OCI-LY7 (cell line): ENCODE results near the gene IFNL3. TPM values are rescaled to one million over a fixed set of nuclear protein-coding genes. Genes with fewer than 3 reads are reported as not detected.
"Not testable (repeated sequence)": the region's sequence is repeated elsewhere in the genome, so short reads cannot be mapped to it uniquely, and the experiment has no call there.

Source experiments
- BruUV-seq: library from RNA; stranded (reverse); fragments of 400-500 nt; replicated peaks from 2 replicates; lab custom pipeline; 2021; lab: Mats Ljungman, UMichigan
- CTCF ChIA-PET: fragments of 300-600 bp; sonication (Branson Sonifier 250); formaldehyde crosslinking; loops from one replicate; lab custom pipeline; 2022; ENCODE audit warnings: antibody characterized with exemption; ENCODE audit not compliant: unreplicated experiment; lab: Charles Lee
- POLR2A ChIA-PET: fragments of 300-600 bp; sonication (Branson Sonifier 250); formaldehyde crosslinking; loops from one replicate; lab custom pipeline; 2022; ENCODE audit warnings: antibody characterized with exemption; lab: Charles Lee
- DNase-seq: peaks from one replicate; pipeline ENCODE4 v3.0.0-alpha.2; 2015; ENCODE audit warnings: low spot score
- H2AFZ ChIP-seq: fragments of 200-600 bp; sonication (generic), shearing (Covaris generic); 2 replicates; pipeline ENCODE4 v1.6.1; 2014; ENCODE audit warnings: mild to moderate bottlenecking, antibody characterized with exemption, low read length, moderate library complexity
- H3K27ac ChIP-seq: fragments of 200-600 bp; sonication (generic); 2 replicates; pipeline ENCODE4 v1.5.1; 2014; ENCODE audit warnings: mixed run types, low read depth, mild to moderate bottlenecking, moderate library complexity, low read length, inconsistent platforms; ENCODE audit not compliant: poor library complexity, severe bottlenecking
- H3K36me3 ChIP-seq: fragments of 200-600 bp; sonication (generic); 2 replicates; pipeline ENCODE4 v1.6.1; 2014; ENCODE audit warnings: mild to moderate bottlenecking, antibody characterized with exemption, low read length, moderate library complexity, mixed read lengths; ENCODE audit not compliant: insufficient read depth
- H3K4me1 ChIP-seq: fragments of 200-600 bp; sonication (generic); 2 replicates; pipeline ENCODE4 v1.5.1; 2014; ENCODE audit warnings: mild to moderate bottlenecking, low read length; ENCODE audit not compliant: insufficient read depth, poor library complexity, severe bottlenecking
- H3K4me2 ChIP-seq: fragments of 200-600 bp; sonication (generic); 2 replicates; pipeline ENCODE4 v1.6.1; 2014; ENCODE audit warnings: mild to moderate bottlenecking, low read length
- H3K4me3 ChIP-seq: fragments of 200-600 bp; sonication (generic); 2 replicates; pipeline ENCODE4 v1.5.1; 2014; ENCODE audit warnings: mild to moderate bottlenecking, low read depth, low read length; ENCODE audit not compliant: poor library complexity, severe bottlenecking
- H3K79me2 ChIP-seq: fragments of 200-600 bp; sonication (generic); 2 replicates; pipeline ENCODE4 v1.6.1; 2016; ENCODE audit warnings: low read depth, mild to moderate bottlenecking, low read length, moderate library complexity, mixed read lengths; ENCODE audit not compliant: insufficient read depth
- H3K9me2 ChIP-seq: fragments of 200-600 bp; sonication (generic); 2 replicates; pipeline ENCODE4 v1.6.1; 2016; ENCODE audit warnings: mild to moderate bottlenecking, low read length, mixed read lengths; ENCODE audit not compliant: insufficient read depth
- H3K9me3 ChIP-seq: fragments of 200-600 bp; sonication (generic); 2 replicates; pipeline ENCODE4 v1.6.1; 2014; ENCODE audit warnings: mild to moderate bottlenecking, mixed run types, low read length, mixed read lengths
- H4K20me1 ChIP-seq: fragments of 200-600 bp; sonication (generic); 2 replicates; pipeline ENCODE4 v1.6.1; 2014; ENCODE audit warnings: mild to moderate bottlenecking, antibody characterized with exemption, low read length, moderate library complexity, mixed read lengths; ENCODE audit not compliant: insufficient read depth
- EZH2phosphoT487 ChIP-seq: fragments of 200-600 bp; sonication (generic); IDR thresholded peaks from 2 replicates; pipeline ENCODE4 v1.6.1; 2018; ENCODE audit warnings: low read depth, borderline replicate concordance, mild to moderate bottlenecking, mixed run types, antibody characterized with exemption, low read length, moderate library complexity, mixed read lengths
- intact Hi-C: fragments of 100-400 bp; cut with micrococcal nuclease; formaldehyde crosslinking; loops from one replicate; pipeline ENCODE4 v1.10.0; 2022; ENCODE audit not compliant: unreplicated experiment
- total RNA-seq, 2 experiments: library from RNA; depleted of rRNA in 1 of 2; stranded (reverse); fragments of >200 nt in 1 of 2; shearing (Covaris generic) in 1 of 2; gene quantifications; 2 replicates each; pipeline ENCODE4 v1.2.3, GENCODE V29; 2014 to 2022
- TF ChIP-seq, protein P1 (sequence below): fragments of 200-600 bp; sonication (generic); conservative IDR thresholded peaks from 2 replicates; pipeline ENCODE4 v1.5.1; 2014; ENCODE audit warnings: mild to moderate bottlenecking, antibody characterized with exemption, low read length, moderate library complexity, mixed read lengths

The IFNL3 gene
- total RNA-seq, 2 experiments from 2014 or later, result not detected

DNA sequence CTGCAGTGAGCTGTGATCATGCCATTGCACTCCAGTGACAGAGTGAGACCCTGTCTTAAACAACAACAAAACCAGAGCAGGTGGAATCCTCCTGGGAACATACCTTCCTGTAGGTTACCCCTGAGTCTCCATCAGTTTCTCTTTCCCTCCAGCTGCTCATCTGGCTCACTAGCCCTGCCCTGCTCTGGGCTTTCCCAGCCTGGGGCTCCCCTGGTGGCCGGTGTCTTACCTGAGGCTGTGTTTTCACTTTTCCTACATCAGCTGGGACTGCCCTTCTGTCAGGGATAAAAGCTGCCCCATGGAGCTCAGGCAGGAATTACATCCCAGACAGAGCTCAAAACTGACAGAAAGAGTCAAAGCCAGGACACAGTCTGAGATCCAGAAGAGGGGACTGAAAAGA lies 23.3 kb upstream of the IFNL3 start, which contains the start of gene IFNL2:
IFNL2 (plus strand) TSS at position 312 of the 400 bp plus-strand sequence. CDS start 173 bp downstream, outside the sequence.
- H3K9me3 ChIP-seq, H3K36me3 ChIP-seq, H3K4me1 ChIP-seq, H3K4me2 ChIP-seq, BruUV-seq, POLR2A ChIA-PET, H4K20me1 ChIP-seq, H3K79me2 ChIP-seq, DNase-seq, H3K9me2 ChIP-seq, H3K27ac ChIP-seq, H2AFZ ChIP-seq, H3K4me3 ChIP-seq, intact Hi-C loops: not testable (repeated sequence)
- CTCF ChIA-PET, result interaction anchor here (0.5 kb wide), 1 partner anchor 899 kb away, joined by 3 read pairs; no protein-coding TSS in a partner anchor

DNA sequence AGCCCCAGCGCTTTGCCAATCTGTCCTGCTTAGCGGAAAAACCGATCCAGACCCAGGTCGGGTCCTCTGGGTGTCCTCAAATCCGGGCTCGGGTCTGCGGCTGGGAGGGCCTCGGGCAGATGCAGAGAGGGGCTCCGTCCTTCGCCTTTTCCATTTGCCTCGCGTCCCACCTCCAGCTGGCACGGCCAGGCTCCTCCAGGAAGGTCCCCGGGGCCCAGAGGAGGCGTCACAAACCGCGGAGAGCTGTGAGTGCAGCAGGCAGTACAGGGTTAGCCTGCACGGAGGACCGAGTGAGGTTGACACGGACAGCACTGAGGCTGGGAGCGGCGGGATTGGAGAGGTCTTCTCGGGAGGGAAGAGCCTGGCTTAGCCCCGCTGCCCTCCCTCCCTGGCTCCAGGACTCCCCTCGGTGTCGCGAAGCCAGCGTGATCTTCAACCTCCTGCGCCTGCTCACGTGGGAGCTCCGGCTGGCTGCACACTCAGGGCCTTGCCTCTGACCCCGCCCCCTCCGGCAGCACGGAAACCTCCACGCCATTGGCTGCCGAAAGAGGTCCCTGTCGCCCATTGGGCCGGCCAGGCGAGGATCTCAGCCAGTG lies 20.6 kb upstream of the IFNL3 start:
- H3K9me3 ChIP-seq, result no peaks in the 10 kb centered on the region
- BruUV-seq, result no TSS peak
- CTCF ChIA-PET, result no interaction called here
- no peak overlapping the region for H2AFZ ChIP-seq
- TF ChIP-seq, protein P1, sequence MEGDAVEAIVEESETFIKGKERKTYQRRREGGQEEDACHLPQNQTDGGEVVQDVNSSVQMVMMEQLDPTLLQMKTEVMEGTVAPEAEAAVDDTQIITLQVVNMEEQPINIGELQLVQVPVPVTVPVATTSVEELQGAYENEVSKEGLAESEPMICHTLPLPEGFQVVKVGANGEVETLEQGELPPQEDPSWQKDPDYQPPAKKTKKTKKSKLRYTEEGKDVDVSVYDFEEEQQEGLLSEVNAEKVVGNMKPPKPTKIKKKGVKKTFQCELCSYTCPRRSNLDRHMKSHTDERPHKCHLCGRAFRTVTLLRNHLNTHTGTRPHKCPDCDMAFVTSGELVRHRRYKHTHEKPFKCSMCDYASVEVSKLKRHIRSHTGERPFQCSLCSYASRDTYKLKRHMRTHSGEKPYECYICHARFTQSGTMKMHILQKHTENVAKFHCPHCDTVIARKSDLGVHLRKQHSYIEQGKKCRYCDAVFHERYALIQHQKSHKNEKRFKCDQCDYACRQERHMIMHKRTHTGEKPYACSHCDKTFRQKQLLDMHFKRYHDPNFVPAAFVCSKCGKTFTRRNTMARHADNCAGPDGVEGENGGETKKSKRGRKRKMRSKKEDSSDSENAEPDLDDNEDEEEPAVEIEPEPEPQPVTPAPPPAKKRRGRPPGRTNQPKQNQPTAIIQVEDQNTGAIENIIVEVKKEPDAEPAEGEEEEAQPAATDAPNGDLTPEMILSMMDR, result no peak
- TF ChIP-seq EZH2phosphoT487, result no peak
- DNase-seq, result no peak
- no peaks in the 10 kb centered on the region for H4K20me1 ChIP-seq
- intact Hi-C loops, result no loop called here
- H3K4me2 ChIP-seq, result no peak overlapping the region
- H3K36me3 ChIP-seq, result no peaks in the 10 kb centered on the region
- H3K79me2 ChIP-seq, result no peaks in the 10 kb centered on the region
- no peak overlapping the region for H3K4me3 ChIP-seq
- H3K27ac ChIP-seq, result no peak overlapping the region
- POLR2A ChIA-PET, result interaction anchor here (0.6 kb wide), 1 partner anchor 231 kb away, joined by 3 read pairs; no protein-coding TSS in a partner anchor
- H3K9me2 ChIP-seq, result no peaks in the 10 kb centered on the region
- H3K4me1 ChIP-seq, result no peaks in the 10 kb centered on the region

DNA sequence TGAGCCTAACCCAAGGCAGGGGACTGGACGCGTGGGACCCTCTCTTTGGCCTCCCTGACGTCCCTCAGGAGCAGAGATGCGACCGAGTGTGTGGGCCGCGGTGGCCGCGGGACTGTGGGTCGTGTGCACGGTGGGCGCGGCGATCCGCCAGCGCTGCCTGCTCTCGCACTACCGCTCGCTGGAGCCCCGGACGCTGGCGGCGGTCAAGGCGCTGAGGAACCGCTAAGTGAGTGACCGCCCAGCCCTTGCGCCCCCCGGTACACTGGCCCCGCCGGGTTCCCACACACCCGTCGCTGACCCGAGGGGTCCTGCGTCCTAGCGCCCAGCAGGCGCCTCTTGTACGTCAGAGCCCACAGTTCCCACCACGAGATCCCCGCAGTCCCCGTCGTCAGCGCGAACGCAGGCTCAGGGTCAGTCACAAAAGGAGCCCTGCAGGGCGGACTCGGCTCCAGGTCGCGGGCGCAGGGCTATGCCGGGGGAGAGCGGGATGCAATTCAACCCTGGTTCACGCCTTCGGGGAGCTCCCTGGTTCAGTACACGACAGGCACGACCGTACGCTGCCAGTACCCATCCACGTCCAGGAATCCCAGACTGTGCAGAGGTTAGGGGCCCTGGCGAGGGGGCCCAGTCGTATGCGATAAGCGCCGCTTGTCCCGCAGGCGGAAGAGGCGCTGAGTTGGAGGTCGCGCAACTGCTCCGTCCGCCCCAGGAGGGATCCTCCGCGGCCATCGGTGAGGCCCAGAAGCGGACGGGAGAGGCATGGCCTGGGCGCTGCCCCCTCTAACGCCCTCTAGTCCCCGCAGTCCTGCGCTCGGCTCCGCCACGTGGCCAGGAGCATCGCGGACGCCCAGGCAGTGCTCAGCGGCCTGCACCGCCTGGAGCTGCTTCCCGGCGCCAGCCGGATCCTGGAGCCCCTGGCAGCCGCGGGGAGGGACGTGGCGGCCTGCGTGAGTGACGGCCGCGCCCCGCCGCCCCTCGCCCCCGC lies 19.8 kb upstream of the IFNL3 start:
- Histone ChIP-seq H3K4me3 (no peak overlapping the region), H4K20me1 (no peaks in the 10 kb centered on the region), H2AFZ (no peak overlapping the region), H3K9me3 (no peaks in the 10 kb centered on the region), H3K36me3 (no peaks in the 10 kb centered on the region), H3K4me1 (no peaks in the 10 kb centered on the region), H3K27ac (no peak overlapping the region), H3K9me2 (no peaks in the 10 kb centered on the region), H3K4me2 (no peak overlapping the region), H3K79me2 (no peaks in the 10 kb centered on the region)
- intact Hi-C loops, result no loop called here
- no peak for DNase-seq
- no TSS peak for BruUV-seq
- TF ChIP-seq, protein P1, result no peak
- no peak for TF ChIP-seq EZH2phosphoT487
- ChIA-PET POLR2A (interaction anchor here (0.6 kb wide), 1 partner anchor 230 kb away, joined by 3 read pairs; no protein-coding TSS in a partner anchor), CTCF (no interaction called here)
